Psoas muscle (tissue), 8 donors: Measurements from ENCODE around the gene RAD51B. TPM values are rescaled to one million over a fixed set of nuclear protein-coding genes. Genes with fewer than 3 reads are reported as not detected.

ENCODE experiments used
- ATAC-seq, 4 donors: fragments of 200-7000 bp; cut with Tn5 transposase; one replicate each; pipeline ENCODE4 v1.9.1; 2020; ENCODE audit warnings: moderate library complexity in 3 of 4, mild to moderate bottlenecking in 2 of 4
- DNase-seq, 2 donors: peaks; one replicate each; pipeline ENCODE4 v3.0.0-alpha.2; 2020
- H3K27ac ChIP-seq: fragments of 200-600 bp; one replicate; pipeline ENCODE4 v1.8.0; 2022
- H3K27me3 ChIP-seq, 3 donors: fragments of 200-600 bp in 1 of 3; one replicate each; pipeline versions ENCODE4 v1.6.1 to v1.8.0; 2013 to 2022; ENCODE audit warnings: low read length in 2 of 3, mild to moderate bottlenecking in 2 of 3, moderate library complexity in 1 of 3; ENCODE audit not compliant: insufficient read depth in 3 of 3
- H3K36me3 ChIP-seq, 2 donors: fragments of 200-600 bp in 1 of 2; one replicate each; pipeline versions ENCODE4 v1.6.1 to v1.8.0; 2013 to 2022; ENCODE audit warnings: low read depth in 1 of 2, mild to moderate bottlenecking in 1 of 2, moderate library complexity in 1 of 2; ENCODE audit not compliant: insufficient read depth in 1 of 2
- H3K4me1 ChIP-seq: fragments of 200-600 bp; one replicate; pipeline ENCODE4 v1.8.0; 2022
- H3K4me3 ChIP-seq: fragments of 200-600 bp; one replicate; pipeline ENCODE4 v1.8.0; 2022; ENCODE audit warnings: mild to moderate bottlenecking
- H3K9me3 ChIP-seq: fragments of 200-600 bp; one replicate; pipeline ENCODE4 v1.8.0; 2022
- WGBS, 3 donors: extraction: QIAGEN DNeasy Blood & Tissue Kit; methylation state at CpG; one replicate each; pipeline versions ENCODE4 v1.1.6 to v1.1.7; 2013; 5-methylcytosine and 5-hydroxymethylcytosine counted together
- intact Hi-C, 2 donors: fragments of 100-400 bp; cut with DNase I; formaldehyde crosslinking; loops; one replicate each; pipeline versions ENCODE4 v1.11.0 to v1.14.2; 2022
- polyA plus RNA-seq, 3 donors: library from polyadenylated mRNA; stranded (reverse); fragments of 200-250 nt; gene quantifications; one replicate each; pipeline ENCODE4 v1.2.3, GENCODE V29; 2013
- total RNA-seq, 4 donors: library from RNA; stranded (reverse); fragmentation: NEBNext Ultra II Directional in 2 of 4; extraction: Animal tissue kit (Norgen Biotek cat#: 25700) in 2 of 4; gene quantifications; one replicate each; pipeline versions ENCODE4 v1.2.1 to v1.2.4, GENCODE V29; 2021 to 2023
- TF ChIP-seq, protein P1 (sequence below): fragments of 200-600 bp; IDR thresholded peaks from one replicate; pipeline ENCODE4 v1.8.0; 2022; ENCODE audit warnings: antibody characterized with exemption
- donor health status: healthy with polysubstance abuse.
- donor health status: DM: no; HTN: no; CAD: no; lungs with moderate emphysema.
- donor health status: Bipolar disorder and iron deficiency.
- donor health status: healthy.
- donor health status: DM: yes; HTN: yes; CAD: no.
- donor health status: DM: no; HTN: no; CAD: no.
- donor health status: DM: no; HTN: no; CAD: no.
- donor health status: DM: yes; HTN: yes; CAD: no.

Gene RAD51B
- total and polyA plus RNA-seq, 7 donors = 0.60 to 7.2 (median 2.2) TPM

GRCh38 chr14:68643673-68644072, 824.1 kb downstream of the RAD51B start:
- no peak overlapping the region for H3K4me3 ChIP-seq
- H3K4me1 ChIP-seq = peaks cover 10% of the 10 kb centered on the region
- 99 to 100% (median 100%) methylated on average over 2 of the region's 2 CpGs for whole genome bisulfite sequencing, 3 donors
- H3K36me3 ChIP-seq = no peaks in the 10 kb centered on the region
- DNase-seq (no peak), ATAC-seq (no peak)
- TF ChIP-seq, protein P1, sequence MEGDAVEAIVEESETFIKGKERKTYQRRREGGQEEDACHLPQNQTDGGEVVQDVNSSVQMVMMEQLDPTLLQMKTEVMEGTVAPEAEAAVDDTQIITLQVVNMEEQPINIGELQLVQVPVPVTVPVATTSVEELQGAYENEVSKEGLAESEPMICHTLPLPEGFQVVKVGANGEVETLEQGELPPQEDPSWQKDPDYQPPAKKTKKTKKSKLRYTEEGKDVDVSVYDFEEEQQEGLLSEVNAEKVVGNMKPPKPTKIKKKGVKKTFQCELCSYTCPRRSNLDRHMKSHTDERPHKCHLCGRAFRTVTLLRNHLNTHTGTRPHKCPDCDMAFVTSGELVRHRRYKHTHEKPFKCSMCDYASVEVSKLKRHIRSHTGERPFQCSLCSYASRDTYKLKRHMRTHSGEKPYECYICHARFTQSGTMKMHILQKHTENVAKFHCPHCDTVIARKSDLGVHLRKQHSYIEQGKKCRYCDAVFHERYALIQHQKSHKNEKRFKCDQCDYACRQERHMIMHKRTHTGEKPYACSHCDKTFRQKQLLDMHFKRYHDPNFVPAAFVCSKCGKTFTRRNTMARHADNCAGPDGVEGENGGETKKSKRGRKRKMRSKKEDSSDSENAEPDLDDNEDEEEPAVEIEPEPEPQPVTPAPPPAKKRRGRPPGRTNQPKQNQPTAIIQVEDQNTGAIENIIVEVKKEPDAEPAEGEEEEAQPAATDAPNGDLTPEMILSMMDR = no peak
- H3K9me3 ChIP-seq = peaks cover 20% of the 10 kb centered on the region
- intact Hi-C loops = no loop called here
- H3K27ac ChIP-seq = no peak overlapping the region
- no peaks in the 10 kb centered on the region for H3K27me3 ChIP-seq

- no peak for DNase-seq
These were observed 824.5 kb downstream of the RAD51B start for GRCh38 chr14:68644101-68644500.

GRCh38 chr14:68645371-68645770, 825.8 kb downstream of the RAD51B start:
- H3K9me3 ChIP-seq = peaks cover 19% of the 10 kb centered on the region
- DNase-seq = no peak
- no peak overlapping the region for H3K4me3 ChIP-seq
- 69 to 74% (median 72%) methylated on average over 2 of the region's 2 CpGs for WGBS, 3 donors
- no peaks in the 10 kb centered on the region for H3K4me1 ChIP-seq
- TF ChIP-seq, protein P1 = no peak
- no peaks in the 10 kb centered on the region for H3K27me3 ChIP-seq
- intact Hi-C loops = no loop called here
- no peaks in the 10 kb centered on the region for H3K36me3 ChIP-seq
- H3K27ac ChIP-seq = no peak overlapping the region
- no peak for ATAC-seq

More at GRCh38 chr14:68644101-68644500, 824.5 kb downstream of the RAD51B start:
- intact Hi-C loops = no loop called here
- H3K9me3 ChIP-seq = peaks cover 20% of the 10 kb centered on the region
- peaks cover 5% of the 10 kb centered on the region for H3K4me1 ChIP-seq
- TF ChIP-seq, protein P1 = no peak
- no peaks in the 10 kb centered on the region for H3K36me3 ChIP-seq
- H3K27ac ChIP-seq = no peak overlapping the region
- no peak for ATAC-seq
- no peak overlapping the region for H3K4me3 ChIP-seq
- no peaks in the 10 kb centered on the region for H3K27me3 ChIP-seq
- 92 to 95% (median 93%) methylated on average over 1 of the region's 1 CpG for WGBS, 3 donors

- WGBS, 3 donors = 83 to 97% (median 89%) methylated on average over 7 of the region's 7 CpGs
- Histone ChIP-seq H3K27me3 (no peaks in the 10 kb centered on the region), H3K36me3 (no peaks in the 10 kb centered on the region), H3K27ac (no peak overlapping the region), H3K9me3 (no peaks in the 10 kb centered on the region), H3K4me1 (peaks cover 16% of the 10 kb centered on the region), H3K4me3 (no peak overlapping the region)
- TF ChIP-seq, protein P1 = no peak
- intact Hi-C loops = loop anchor here in 1 of 2 donors (10.0 kb wide), 1 partner anchor 705 kb away; no protein-coding TSS in a partner anchor
- ATAC-seq (no peak), DNase-seq (no peak)
These were observed 830.1 kb downstream of the RAD51B start for GRCh38 chr14:68649476-68650189.
